Measurements from ENCODE around the gene EZR. TPM values are rescaled to one million over a fixed set of nuclear protein-coding genes. Genes with fewer than 3 reads are reported as not detected.

The EZR gene
- total RNA-seq, 3 donors from 2014 or later: 29.1 to 154 (median 59.3) TPM

DNA sequence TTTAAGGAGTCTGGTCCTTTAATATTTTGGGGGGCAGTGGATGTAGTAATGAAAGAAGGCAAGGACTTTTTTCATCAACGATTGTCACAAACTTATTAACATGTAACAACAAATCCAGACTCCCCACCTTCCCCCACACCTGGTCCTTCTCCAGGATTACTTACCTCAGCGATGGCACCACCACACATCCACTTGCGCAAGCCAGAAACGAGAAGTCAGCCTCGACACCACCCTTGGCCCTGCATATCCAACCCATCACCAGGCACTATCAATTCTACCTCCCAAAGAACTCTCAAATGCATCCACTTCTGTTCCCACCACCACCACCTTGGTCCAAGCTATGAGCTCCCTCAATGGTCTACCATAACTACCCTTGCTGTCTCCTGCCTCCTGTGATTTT is 6.6 kb downstream of the EZR start:
- H3K9me3 ChIP-seq: no peaks in the 10 kb centered on the region
- no peak overlapping the region for H3K4me3 ChIP-seq
- TF ChIP-seq POLR2AphosphoS5 (IDR thresholded peaks at IDR 0.05) (no peak), POLR2A (IDR thresholded peaks at IDR 0.05) (no peak)
- TF ChIP-seq, protein P1, sequence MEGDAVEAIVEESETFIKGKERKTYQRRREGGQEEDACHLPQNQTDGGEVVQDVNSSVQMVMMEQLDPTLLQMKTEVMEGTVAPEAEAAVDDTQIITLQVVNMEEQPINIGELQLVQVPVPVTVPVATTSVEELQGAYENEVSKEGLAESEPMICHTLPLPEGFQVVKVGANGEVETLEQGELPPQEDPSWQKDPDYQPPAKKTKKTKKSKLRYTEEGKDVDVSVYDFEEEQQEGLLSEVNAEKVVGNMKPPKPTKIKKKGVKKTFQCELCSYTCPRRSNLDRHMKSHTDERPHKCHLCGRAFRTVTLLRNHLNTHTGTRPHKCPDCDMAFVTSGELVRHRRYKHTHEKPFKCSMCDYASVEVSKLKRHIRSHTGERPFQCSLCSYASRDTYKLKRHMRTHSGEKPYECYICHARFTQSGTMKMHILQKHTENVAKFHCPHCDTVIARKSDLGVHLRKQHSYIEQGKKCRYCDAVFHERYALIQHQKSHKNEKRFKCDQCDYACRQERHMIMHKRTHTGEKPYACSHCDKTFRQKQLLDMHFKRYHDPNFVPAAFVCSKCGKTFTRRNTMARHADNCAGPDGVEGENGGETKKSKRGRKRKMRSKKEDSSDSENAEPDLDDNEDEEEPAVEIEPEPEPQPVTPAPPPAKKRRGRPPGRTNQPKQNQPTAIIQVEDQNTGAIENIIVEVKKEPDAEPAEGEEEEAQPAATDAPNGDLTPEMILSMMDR (IDR thresholded peaks at IDR 0.05): no peak
- H3K36me3 ChIP-seq: no peaks in the 10 kb centered on the region
- H3K4me1 ChIP-seq: no peaks in the 10 kb centered on the region
- DNase-seq (ENCODE audit: low spot score in 2 of 2): no peak
- intact Hi-C loops (cut with DNase I; ENCODE audit: low total_unique reads): no loop called here
- H3K27me3 ChIP-seq: no peaks in the 10 kb centered on the region
- H3K27ac ChIP-seq: no peak overlapping the region

DNA sequence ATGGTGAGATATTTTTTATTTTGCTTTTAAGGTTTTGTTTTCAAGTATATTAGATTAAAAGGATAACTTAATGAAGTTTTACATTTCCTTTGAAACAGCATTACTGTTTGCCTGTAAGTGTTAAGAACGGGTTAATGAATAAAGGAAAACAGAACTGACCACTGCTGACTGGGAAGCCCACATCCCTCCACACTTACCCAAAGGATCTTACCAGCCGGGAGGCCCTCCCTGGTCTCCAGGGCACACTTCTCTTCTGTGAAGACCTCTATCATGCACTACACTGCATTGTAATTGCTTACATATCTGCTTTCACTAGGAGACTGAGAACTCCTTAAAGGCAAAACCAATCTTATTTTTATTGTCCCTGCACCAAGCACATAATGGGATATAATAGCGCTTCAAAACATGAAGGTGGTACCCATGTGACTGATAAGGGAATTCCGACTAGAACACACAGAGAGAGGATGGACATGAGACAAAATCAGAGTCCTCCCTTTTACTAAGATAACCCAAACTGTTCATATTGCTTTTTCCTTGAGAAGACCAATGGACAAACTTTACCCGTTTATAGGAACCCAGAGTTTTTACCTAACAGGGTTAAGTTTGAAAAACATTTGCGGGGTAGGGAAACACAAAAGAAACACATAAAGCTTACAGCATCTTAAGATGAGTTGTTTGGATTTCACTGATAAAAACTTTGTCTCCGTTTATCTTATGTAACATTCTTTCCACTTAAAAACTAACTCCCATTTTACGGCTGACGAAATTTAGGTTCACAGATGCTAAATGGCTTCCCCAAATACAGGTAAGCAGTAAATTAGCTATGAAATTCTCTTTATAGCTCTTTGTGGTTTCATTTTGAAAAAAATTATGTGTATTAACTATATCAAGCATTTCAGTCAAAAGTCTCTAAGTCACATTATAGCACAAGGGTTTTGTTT is 8.7 kb downstream of the EZR start:
- Histone ChIP-seq H3K4me1 (no peaks in the 10 kb centered on the region), H3K9me3 (no peaks in the 10 kb centered on the region), H3K36me3 (no peaks in the 10 kb centered on the region), H3K4me3 (no peak overlapping the region), H3K27ac (no peak overlapping the region), H3K27me3 (no peaks in the 10 kb centered on the region)
- TF ChIP-seq POLR2A (IDR thresholded peaks at IDR 0.05) (no peak), POLR2AphosphoS5 (IDR thresholded peaks at IDR 0.05) (no peak)
- TF ChIP-seq, protein P1 (IDR thresholded peaks at IDR 0.05): no peak
- DNase-seq (ENCODE audit: low spot score in 2 of 2): no peak
- intact Hi-C loops (cut with DNase I; ENCODE audit: low total_unique reads): loop anchor here (2.0 kb wide), 1 partner anchor 24 kb away; no protein-coding TSS in a partner anchor

DNA sequence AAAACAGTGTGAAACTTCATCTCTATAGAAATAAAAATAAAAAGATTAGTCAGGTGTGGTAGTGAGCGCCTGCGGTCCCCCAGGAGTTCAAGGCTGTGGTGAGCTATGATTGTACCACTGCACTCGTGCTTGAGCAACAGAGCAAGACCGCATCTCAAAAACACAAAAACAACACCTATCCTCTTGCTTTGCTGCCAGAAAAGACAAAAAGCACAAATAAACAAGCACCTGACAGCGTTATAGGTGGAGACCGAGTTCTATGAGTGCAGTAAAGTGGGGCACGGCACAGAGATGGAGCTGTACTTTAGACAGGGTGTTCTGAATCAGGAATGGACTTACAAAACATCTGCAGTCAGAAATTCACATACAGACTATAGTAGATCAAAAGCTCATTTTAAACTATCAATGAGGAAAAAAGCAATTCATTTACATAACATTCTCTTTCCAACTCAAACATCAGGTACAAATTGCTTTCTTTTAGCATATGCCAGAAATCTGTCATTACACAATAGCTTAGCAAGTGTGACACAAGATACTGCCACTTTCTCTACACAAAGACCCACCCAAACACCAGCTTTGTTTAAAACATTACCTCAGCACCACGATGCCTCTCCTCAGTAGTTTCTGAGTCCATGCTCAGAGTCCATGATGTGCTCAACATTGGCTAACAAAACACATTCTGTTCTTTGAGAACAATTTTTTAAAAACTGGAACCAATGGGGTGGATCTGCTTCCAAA is 10.1 kb downstream of the EZR start:
- intact Hi-C loops (cut with DNase I; ENCODE audit: low total_unique reads): no loop called here
- no peak for TF ChIP-seq POLR2A (IDR thresholded peaks at IDR 0.05)
- no peak for TF ChIP-seq POLR2AphosphoS5 (IDR thresholded peaks at IDR 0.05)
- TF ChIP-seq, protein P1 (IDR thresholded peaks at IDR 0.05): no peak
- Histone ChIP-seq H3K27ac (no peak overlapping the region), H3K4me1 (no peaks in the 10 kb centered on the region), H3K27me3 (no peaks in the 10 kb centered on the region), H3K9me3 (no peaks in the 10 kb centered on the region), H3K4me3 (no peak overlapping the region), H3K36me3 (no peaks in the 10 kb centered on the region)
- no peak for DNase-seq (ENCODE audit: low spot score in 2 of 2)

DNA sequence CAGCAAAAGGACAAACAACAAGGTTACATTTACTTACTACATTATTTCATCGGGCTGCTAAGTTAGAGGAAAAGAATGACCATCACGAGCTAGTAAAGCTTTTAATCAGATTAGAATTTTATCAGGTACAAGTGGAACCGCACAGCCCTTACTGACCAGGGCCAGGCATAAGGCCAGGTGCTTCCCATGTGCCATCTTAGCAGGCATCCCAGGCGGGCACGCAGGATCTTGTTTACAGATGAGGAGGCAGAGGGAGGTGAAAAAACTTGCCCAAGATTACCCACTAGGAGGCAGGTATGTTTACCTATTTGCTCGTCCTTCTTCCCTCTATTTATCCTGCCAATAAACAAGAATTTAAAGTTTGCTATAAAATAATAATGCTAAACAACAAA is 10.7 kb downstream of the EZR start:
- H3K9me3 ChIP-seq: no peaks in the 10 kb centered on the region
- DNase-seq (ENCODE audit: low spot score in 2 of 2): no peak
- intact Hi-C loops (cut with DNase I; ENCODE audit: low total_unique reads): no loop called here
- H3K27ac ChIP-seq: peak overlapping the region in 1 of 2 donors; percentile 20
- H3K27me3 ChIP-seq: no peaks in the 10 kb centered on the region
- TF ChIP-seq, protein P1 (IDR thresholded peaks at IDR 0.05): no peak
- TF ChIP-seq POLR2A (IDR thresholded peaks at IDR 0.05) (no peak), POLR2AphosphoS5 (IDR thresholded peaks at IDR 0.05) (no peak)
- H3K4me3 ChIP-seq: no peak overlapping the region
- H3K36me3 ChIP-seq: no peaks in the 10 kb centered on the region
- H3K4me1 ChIP-seq: no peaks in the 10 kb centered on the region

Measured in breast epithelium (tissue), 4 donors.